Daoy (cell line): ENCODE results near the gene SIN3B. TPM values are rescaled to one million over a fixed set of nuclear protein-coding genes. Genes with fewer than 3 reads are reported as not detected.
"Not testable (repeated sequence)": the region's sequence is repeated elsewhere in the genome, so short reads cannot be mapped to it uniquely, and the experiment has no call there.

Experiments used
- DNase-seq: peaks from one replicate; pipeline ENCODE4 v3.0.0-alpha.2; 2015; ENCODE audit warnings: low read depth
- total RNA-seq: library from RNA; depleted of rRNA; stranded (reverse); fragments of >200 nt; shearing (Covaris generic); gene quantifications from 2 replicates; pipeline ENCODE4 v1.2.3, GENCODE V29; 2014; rRNA removed

Gene SIN3B
- 14.3 and 16.5 TPM in 2 replicates for total RNA-seq

DNA sequence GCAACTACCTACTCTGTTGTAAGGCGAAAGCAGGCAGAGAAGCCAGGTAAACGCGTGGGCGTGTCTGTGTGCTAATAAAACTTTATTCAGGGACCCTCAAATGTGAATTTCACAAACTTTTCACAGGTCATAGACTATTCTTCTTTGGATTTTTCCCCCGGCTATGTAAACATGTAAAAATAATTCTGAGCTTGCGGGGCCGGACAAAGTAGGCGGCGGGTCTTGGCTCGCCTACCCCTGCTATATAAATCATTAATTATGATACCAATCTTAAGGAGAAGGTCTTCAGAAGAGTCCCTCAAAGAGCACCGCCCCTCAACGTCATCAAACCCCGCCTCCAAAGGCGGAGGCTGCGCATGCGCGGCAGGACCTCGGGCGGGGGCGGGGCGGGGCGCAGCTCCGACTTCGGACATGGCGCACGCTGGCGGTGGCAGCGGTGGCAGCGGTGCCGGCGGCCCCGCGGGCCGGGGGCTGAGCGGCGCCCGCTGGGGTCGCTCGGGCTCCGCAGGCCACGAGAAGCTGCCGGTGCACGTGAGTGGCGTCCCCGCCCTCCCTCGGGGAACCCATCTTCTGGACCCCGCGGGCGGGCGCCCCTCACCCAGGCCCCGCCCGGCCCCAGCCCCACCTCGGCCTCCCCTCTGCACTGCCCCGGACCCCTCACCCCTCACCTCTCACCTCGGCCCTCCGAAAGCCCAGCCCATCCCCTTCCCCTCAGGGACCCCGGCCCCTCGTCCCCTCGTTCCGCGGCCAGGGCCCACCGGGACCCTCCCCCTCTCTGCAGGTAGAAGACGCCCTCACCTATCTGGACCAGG is at the start of gene SIN3B:
TSS of gene SIN3B (plus strand) at position 389 of the 812 bp plus-strand sequence. CDS start at position 412, 23 bp downstream.
- DNase-seq = peak; percentile 95

DNA sequence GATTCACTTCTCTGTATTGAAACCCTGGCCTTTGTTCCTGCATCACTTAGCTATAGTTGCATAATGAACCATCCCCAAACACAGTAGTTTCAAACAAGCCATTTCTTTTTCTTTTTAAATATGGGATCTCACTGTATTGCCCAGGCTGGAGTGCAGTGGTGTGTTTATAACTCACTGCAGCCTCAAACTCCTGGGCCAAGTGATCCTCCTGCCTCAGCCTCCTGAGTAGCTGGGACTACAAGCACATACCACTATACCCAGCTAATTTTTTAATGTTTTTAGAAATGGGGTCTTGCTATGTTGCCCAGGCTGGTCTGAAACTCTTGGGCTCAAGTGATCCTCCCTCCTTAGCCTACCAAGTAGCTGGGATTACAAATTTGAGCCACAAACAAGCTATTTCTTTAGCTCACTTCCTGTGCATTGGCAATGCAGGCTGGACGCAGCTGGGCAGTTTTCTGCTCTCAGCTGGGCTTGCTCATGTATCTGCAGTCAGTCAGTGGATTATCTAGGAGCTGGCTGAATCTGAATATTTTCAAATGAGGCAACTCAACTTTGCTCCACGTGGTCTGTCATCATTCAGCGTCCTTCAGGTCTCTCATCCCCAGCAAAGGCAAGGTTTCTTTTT is 49.5 kb upstream of the SIN3B start:
- DNase-seq = no peak

GRCh38 chr19:16782719-16783118 is 46.5 kb upstream of the SIN3B start:
- DNase-seq = no peak

DNA sequence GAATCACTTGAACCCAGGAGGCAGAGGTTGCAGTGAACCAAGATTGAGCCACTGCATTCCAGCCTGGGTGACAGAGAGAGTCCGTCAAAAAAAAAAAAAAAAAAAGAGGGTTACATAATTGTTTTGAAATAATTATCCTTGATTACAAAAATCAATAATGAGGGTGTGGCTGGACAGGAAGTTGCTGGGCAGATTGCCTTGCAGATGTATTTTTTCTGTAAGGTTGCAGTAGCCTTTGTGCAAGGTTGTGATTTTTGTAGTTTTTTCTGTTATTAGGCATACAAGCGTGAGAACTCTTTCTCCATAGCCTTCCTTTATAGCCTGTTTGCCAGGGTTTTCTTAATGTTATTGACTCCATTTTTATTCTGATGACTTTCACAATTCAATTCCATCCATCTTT is 40.7 kb upstream of the SIN3B start:
- DNase-seq = no peak

GRCh38 chr19:16789238-16789637 is 40.0 kb upstream of the SIN3B start:
- DNase-seq = no peak

- no peak for DNase-seq
These were observed 39.1 kb upstream of the SIN3B start for GRCh38 chr19:16790051-16790450.

DNA sequence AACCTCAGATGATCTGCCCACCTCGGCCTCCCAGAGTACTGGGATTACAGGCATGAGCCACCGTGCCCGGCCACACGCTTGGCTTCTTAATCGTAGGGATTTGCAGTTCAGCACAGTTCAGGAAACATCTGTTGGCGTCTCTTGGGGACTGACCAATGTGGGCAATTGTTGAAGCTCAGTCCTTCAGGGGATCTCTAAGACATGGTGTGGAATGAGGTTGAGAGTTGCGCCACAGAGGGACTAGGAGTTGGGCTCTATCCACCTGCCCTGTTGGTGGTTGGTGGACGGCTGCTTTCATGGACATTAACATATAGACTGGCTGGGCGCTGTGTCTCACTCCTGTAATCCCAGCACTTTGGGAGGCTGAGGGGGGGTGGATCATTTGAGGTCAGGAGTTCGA is 37.3 kb upstream of the SIN3B start:
- no peak for DNase-seq

- no peak for DNase-seq
These were observed 34.4 kb upstream of the SIN3B start for GRCh38 chr19:16794456-16795441.

DNA sequence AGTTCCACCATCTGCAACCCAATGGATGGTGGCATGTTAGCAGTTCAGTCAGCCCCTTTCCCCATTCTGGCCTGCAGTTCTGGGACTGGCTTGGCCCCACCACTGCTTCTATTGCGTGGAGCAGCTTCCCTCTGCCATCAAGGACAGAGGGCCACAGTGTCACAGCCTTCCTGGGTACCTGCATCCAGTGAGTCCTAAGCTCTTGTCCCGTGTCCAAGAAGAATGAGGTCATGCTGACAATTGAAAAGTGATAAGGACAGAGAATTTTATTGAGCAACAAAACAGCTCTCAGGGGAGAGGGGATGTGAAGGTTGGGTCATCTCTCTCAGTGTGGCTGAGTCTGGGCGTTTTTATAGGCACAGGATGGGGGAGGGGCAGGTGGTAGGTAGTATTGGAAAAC is 33.5 kb upstream of the SIN3B start:
- no peak for DNase-seq

- DNase-seq = no peak
These were observed 31.3 kb upstream of the SIN3B start for GRCh38 chr19:16797876-16798275.

- not testable (repeated sequence) for DNase-seq
These were observed 30.9 kb upstream of the SIN3B start for GRCh38 chr19:16798326-16798725.

DNA sequence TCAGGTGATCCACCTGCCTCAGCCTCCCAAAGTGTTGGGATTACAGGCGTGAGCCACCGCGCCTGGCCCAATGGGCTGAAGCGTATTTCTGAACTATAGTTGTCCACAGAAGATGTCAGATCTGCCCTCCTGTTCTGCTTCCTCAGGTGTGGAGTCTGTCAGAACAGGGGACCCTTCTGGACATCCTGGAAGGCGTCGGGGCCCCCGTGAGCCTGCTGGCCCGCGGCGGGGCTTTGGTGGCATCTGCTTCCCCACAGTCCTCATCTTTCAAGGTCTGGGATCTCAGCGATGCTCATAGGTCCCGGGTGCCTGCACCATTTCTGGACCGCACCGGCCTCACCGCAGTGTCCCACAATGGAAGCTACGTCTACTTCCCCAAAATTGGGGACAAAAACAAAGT is 29.5 kb upstream of the SIN3B start:
- DNase-seq = no peak

GRCh38 chr19:16801600-16802013 is 27.6 kb upstream of the SIN3B start:
- DNase-seq = peak; percentile 87

DNA sequence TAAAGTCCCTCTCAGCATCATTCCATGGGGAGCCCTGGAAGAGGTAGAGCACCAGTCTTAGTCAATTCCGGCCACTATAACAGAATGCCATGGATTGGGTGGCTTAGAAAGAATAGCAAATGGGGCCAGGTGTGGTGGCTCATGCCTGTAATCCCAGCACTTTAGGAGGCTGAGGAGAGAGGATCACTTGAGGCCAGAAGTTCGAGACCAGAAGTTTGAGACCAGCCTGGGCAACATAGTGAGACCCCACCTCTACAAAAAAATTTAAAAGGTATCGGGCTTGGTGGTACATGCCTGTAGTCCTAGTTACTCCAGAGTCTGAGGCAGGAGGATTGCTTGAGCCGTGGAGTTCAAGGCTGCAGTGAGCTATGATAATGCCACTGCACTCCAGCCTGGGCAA is 25.0 kb upstream of the SIN3B start:
- no peak for DNase-seq

DNA sequence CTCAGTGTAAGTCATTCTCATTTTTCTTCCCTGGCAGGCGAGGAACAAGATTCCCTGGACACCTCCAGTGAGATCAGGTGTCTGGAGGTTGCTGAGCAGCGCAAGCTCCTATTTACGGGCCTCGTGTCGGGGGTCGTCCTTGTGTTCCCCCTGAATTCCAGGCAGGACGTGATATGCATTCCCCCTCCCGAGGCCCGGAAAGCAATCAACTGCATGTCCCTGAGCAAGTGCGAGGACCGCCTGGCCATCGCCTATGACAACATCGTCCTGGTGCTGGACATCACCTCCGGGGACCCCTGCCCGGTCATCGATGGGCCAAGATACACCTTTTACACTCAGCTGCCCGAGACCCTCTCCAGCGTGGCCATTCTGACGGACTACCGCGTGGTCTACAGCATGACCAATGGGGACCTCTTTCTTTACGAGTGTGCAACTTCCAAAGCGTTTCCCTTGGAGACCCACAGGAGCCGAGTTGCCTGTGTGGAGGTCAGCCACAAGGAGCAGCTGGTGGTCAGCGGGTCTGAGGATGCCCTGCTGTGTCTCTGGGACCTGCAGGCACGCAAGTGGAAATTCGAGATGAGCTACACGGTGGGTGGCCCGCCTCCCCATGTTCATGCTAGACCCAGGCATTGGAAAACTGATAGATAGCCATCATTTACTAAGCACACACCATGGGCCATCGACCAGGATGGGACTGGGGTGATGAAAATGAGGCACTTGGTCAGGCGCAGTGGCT is 21.5 kb upstream of the SIN3B start:
- DNase-seq = no peak

DNA sequence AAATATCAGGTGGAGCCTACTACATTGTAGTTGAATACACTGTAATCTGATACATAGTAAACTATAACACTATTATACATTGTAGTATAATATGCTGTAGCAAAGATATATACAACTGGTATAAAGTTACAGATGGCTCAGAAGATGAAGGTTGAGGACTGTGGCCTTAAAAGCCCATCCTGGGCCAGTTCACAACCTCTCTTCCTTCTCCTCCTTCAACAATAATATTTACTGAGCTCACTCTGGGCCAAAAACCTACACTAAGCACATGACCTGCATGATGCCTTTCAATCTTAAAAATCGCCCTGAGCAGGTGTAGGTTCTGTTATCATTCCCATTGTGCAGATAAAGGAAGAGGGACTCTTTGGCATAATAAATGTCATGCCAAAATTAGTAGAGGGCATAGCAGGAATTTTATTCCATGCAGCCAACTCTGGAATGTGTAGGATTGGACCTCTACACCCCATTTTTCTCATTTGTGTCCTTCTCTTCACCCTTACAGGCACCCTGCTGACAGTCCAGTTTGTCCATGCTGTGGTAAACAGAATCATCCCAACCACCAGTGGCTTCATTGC is 14.6 kb upstream of the SIN3B start:
- DNase-seq = no peak

DNA sequence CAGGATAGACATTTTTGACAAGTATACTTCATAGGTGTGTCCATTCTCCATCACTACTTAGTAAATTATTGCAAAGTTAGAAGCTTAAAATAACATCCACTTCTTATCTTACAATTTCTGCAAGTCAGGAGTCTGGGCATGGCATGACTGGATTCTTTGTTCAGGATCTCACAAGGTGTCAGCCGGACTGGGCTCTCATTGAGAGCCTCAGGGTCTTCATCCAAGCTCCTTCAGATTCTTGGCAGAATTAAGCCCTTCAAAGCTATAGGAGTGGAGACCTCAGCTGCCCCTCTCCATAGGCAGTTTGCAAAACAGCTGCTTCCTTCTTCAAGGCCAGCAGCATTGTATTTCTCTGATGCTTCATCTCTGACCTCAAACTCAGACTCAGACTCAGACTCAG is 9.1 kb upstream of the SIN3B start:
- no peak for DNase-seq

GRCh38 chr19:16821081-16821480 is 8.1 kb upstream of the SIN3B start:
- no peak for DNase-seq

GRCh38 chr19:16822648-16823047 is 6.5 kb upstream of the SIN3B start:
- no peak for DNase-seq

GRCh38 chr19:16824658-16825311 is 4.4 kb upstream of the SIN3B start:
- DNase-seq = peak; percentile 58
